Natural killer cell (primary cell): ENCODE data around the gene MYO1D. TPM values are rescaled to one million over a fixed set of nuclear protein-coding genes. Genes with fewer than 3 reads are reported as not detected.

Source experiments
- ATAC-seq, 3 donors: fragments of 150-1000 bp in 2 of 3; fragments of 200-7000 bp in 1 of 3; cut with Tn5 transposase; 1 replicate in 1 of 3; 2 replicates in 2 of 3; pipeline ENCODE4 v1.10.0; 2021; ENCODE audit warnings: mild to moderate bottlenecking in 2 of 3, moderate library complexity in 2 of 3
- DNase-seq, 2 donors: peaks; one replicate each; pipeline versions ENCODE4 v3.0.0 to v3.0.0-alpha.2; 2013 to 2021; ENCODE audit warnings: mixed read lengths in 1 of 2
- H3K27ac ChIP-seq: one replicate; pipeline ENCODE4 v1.5.1; 2013; ENCODE audit warnings: mild to moderate bottlenecking, low read length
- H3K27me3 ChIP-seq: one replicate; pipeline ENCODE4 v1.6.1; 2013; ENCODE audit warnings: low read length; ENCODE audit not compliant: control insufficient read depth, insufficient read depth
- H3K36me3 ChIP-seq: one replicate; pipeline ENCODE4 v1.6.1; 2013; ENCODE audit warnings: low read length; ENCODE audit not compliant: control insufficient read depth, insufficient read depth
- H3K4me1 ChIP-seq: one replicate; pipeline ENCODE4 v1.6.1; 2013; ENCODE audit warnings: low read length; ENCODE audit not compliant: control insufficient read depth, insufficient read depth
- H3K4me3 ChIP-seq: one replicate; pipeline ENCODE4 v1.5.1; 2013; ENCODE audit warnings: low read length
- H3K9me3 ChIP-seq: one replicate; pipeline ENCODE4 v1.6.1; 2013; ENCODE audit warnings: low read length; ENCODE audit not compliant: control insufficient read depth, insufficient read depth
- H3K27ac Mint-ChIP-seq, 2 donors: one replicate each; pipeline ENCODE4 v1.8.0; 2022; ENCODE audit warnings: mild to moderate bottlenecking in 2 of 2, mixed read lengths in 2 of 2, moderate library complexity in 1 of 2
- H3K27me3 Mint-ChIP-seq, 2 donors: one replicate each; pipeline ENCODE4 v1.8.0; 2022; ENCODE audit warnings: low read depth in 2 of 2, mixed read lengths in 2 of 2
- H3K36me3 Mint-ChIP-seq: one replicate; pipeline ENCODE4 v1.8.0; 2022; ENCODE audit warnings: mixed read lengths
- H3K4me1 Mint-ChIP-seq, 2 donors: one replicate each; pipeline ENCODE4 v1.8.0; 2022; ENCODE audit warnings: mixed read lengths in 2 of 2
- H3K4me3 Mint-ChIP-seq: one replicate; pipeline ENCODE4 v1.8.0; 2022; ENCODE audit warnings: mild to moderate bottlenecking, moderate library complexity, mixed read lengths
- H3K9me3 Mint-ChIP-seq, 2 donors: one replicate each; pipeline ENCODE4 v1.8.0; 2022; ENCODE audit warnings: mixed read lengths in 2 of 2
- CTCF ChIP-seq: fragments of 200-600 bp; IDR thresholded peaks from one replicate; pipeline ENCODE4 v1.8.0; 2022; ENCODE audit warnings: antibody characterized with exemption
- WGBS: methylation state at CpG from one replicate; pipeline ENCODE4 v1.1.7; 2013; ENCODE audit warnings: missing lambda C conversion rate; ENCODE audit not compliant: insufficient coverage; 5-methylcytosine and 5-hydroxymethylcytosine counted together
- intact Hi-C: fragments of 100-400 bp; cut with micrococcal nuclease; formaldehyde crosslinking; loops from one replicate; pipeline ENCODE4 v1.14.2; 2022
- total RNA-seq, 4 donors: library from RNA; stranded (reverse); fragments of 120-200 nt in 1 of 4; gene quantifications; one replicate each; pipeline versions ENCODE4 v1.2.3 to v1.2.4, GENCODE V29; 2013 to 2022

MYO1D gene
- total RNA-seq, 3 donors from 2014 or later (not counting 1 experiment from before 2014, with no cell fraction given): 6.8 to 20.2 (median 10.5) TPM

GRCh38 chr17:32567086-32567485 lies 309.8 kb downstream of the MYO1D start:
- H3K9me3 Mint-ChIP-seq: no peaks in the 10 kb centered on the region
- 87% methylated on average over 3 of the region's 4 CpGs for WGBS
- TF ChIP-seq CTCF: no peak
- ATAC-seq: no peak
- Histone ChIP-seq H3K27me3 (no peaks in the 10 kb centered on the region), H3K36me3 (no peaks in the 10 kb centered on the region), H3K4me1 (no peaks in the 10 kb centered on the region), H3K4me3 (no peak overlapping the region), H3K9me3 (no peaks in the 10 kb centered on the region), H3K27ac (no peak overlapping the region)
- no peak overlapping the region for H3K27ac Mint-ChIP-seq
- no peak for DNase-seq
- peaks cover 7 to 15% of the 10 kb centered on the region in 2 donors for H3K4me1 Mint-ChIP-seq
- H3K4me3 Mint-ChIP-seq: no peak overlapping the region
- intact Hi-C loops: no loop called here
- H3K36me3 Mint-ChIP-seq: no peaks in the 10 kb centered on the region
- H3K27me3 Mint-ChIP-seq: no peaks in the 10 kb centered on the region

- Histone ChIP-seq H3K27ac (no peak overlapping the region), H3K4me1 (no peaks in the 10 kb centered on the region), H3K9me3 (no peaks in the 10 kb centered on the region), H3K27me3 (no peaks in the 10 kb centered on the region), H3K36me3 (no peaks in the 10 kb centered on the region), H3K4me3 (no peak overlapping the region)
- DNase-seq (no peak), ATAC-seq (no peak)
- H3K9me3 Mint-ChIP-seq: no peaks in the 10 kb centered on the region
- no peak overlapping the region for H3K4me3 Mint-ChIP-seq
- no peak for TF ChIP-seq CTCF
- intact Hi-C loops: no loop called here
- peaks cover 7 to 15% of the 10 kb centered on the region in 2 donors for H3K4me1 Mint-ChIP-seq
- no peak overlapping the region for H3K27ac Mint-ChIP-seq
- no peaks in the 10 kb centered on the region for H3K27me3 Mint-ChIP-seq
- H3K36me3 Mint-ChIP-seq: no peaks in the 10 kb centered on the region
- WGBS: 86% methylated on average over 5 of the region's 5 CpGs
These were observed 310.6 kb downstream of the MYO1D start for GRCh38 chr17:32566303-32566702.

GRCh38 chr17:32565401-32565800 lies 311.5 kb downstream of the MYO1D start:
- Histone ChIP-seq H3K9me3 (no peaks in the 10 kb centered on the region), H3K27me3 (no peaks in the 10 kb centered on the region), H3K4me1 (no peaks in the 10 kb centered on the region), H3K4me3 (no peak overlapping the region), H3K27ac (no peak overlapping the region), H3K36me3 (no peaks in the 10 kb centered on the region)
- Mint-ChIP-seq H3K4me3 (no peak overlapping the region), H3K9me3 (no peaks in the 10 kb centered on the region), H3K36me3 (no peaks in the 10 kb centered on the region), H3K27ac (no peak overlapping the region), H3K27me3 (no peaks in the 10 kb centered on the region), H3K4me1 (peaks cover 7 to 15% of the 10 kb centered on the region in 2 donors)
- ATAC-seq (no peak), DNase-seq (no peak)
- TF ChIP-seq CTCF: no peak
- 94% methylated on average over 3 of the region's 3 CpGs for WGBS
- intact Hi-C loops: no loop called here

- WGBS: 70% methylated on average over 2 of the region's 3 CpGs
- no peak for TF ChIP-seq CTCF
These were observed 312.6 kb downstream of the MYO1D start for GRCh38 chr17:32564325-32564724.

More at GRCh38 chr17:32564325-32564724, 312.6 kb downstream of the MYO1D start:
- H3K4me3 ChIP-seq: no peak overlapping the region
- no peak for ATAC-seq
- H3K36me3 Mint-ChIP-seq: no peaks in the 10 kb centered on the region
- H3K36me3 ChIP-seq: no peaks in the 10 kb centered on the region
- no peak overlapping the region for H3K4me3 Mint-ChIP-seq
- intact Hi-C loops: no loop called here
- H3K9me3 ChIP-seq: no peaks in the 10 kb centered on the region
- no peak for DNase-seq
- H3K4me1 Mint-ChIP-seq: peaks cover 10 to 17% of the 10 kb centered on the region in 2 donors
- H3K27ac ChIP-seq: no peak overlapping the region
- H3K27ac Mint-ChIP-seq: no peak overlapping the region
- no peaks in the 10 kb centered on the region for H3K27me3 ChIP-seq
- H3K27me3 Mint-ChIP-seq: no peaks in the 10 kb centered on the region
- H3K4me1 ChIP-seq: no peaks in the 10 kb centered on the region
- H3K9me3 Mint-ChIP-seq: no peaks in the 10 kb centered on the region
